Left colon (tissue), 2 donors: ENCODE results near the gene BNIP1. TPM values are rescaled to one million over a fixed set of nuclear protein-coding genes. Genes with fewer than 3 reads are reported as not detected.
"Not testable (repeated sequence)": the region's sequence is repeated elsewhere in the genome, so short reads cannot be mapped to it uniquely, and the experiment has no call there.

Experiments
- ATAC-seq: fragments of 200-7000 bp; cut with Tn5 transposase; one replicate; pipeline ENCODE4 v1.9.1; 2020; ENCODE audit warnings: mild to moderate bottlenecking, moderate library complexity
- DNase-seq, 2 donors: peaks; one replicate each; pipeline ENCODE4 v3.0.0-alpha.2; 2020
- intact Hi-C, 2 donors: fragments of 100-400 bp; cut with DNase I in 1 of 2; cut with micrococcal nuclease in 1 of 2; formaldehyde crosslinking; loops; one replicate each; pipeline versions ENCODE4 v1.11.2 to v1.14.0; 2022; cut with DNase I, micrococcal nuclease
- long read RNA-seq: library from polyadenylated mRNA; unstranded; transcript quantifications from one replicate; pipeline ENCODE4 v2.0.0, GENCODE V29; 2021
- total RNA-seq, 2 donors: library from RNA; stranded (reverse); fragmentation: NEBNext Ultra II Directional; extraction: Animal tissue kit (Norgen Biotek cat#: 25700); gene quantifications; one replicate each; pipeline ENCODE4 v1.2.1, GENCODE V29; 2021
- donor health status: DM: no; HTN: no; CAD: no.
- donor health status: DM: yes; HTN: yes; CAD: no.

BNIP1 gene
- total RNA-seq, result 10 to 100 TPM in 1 of 2 donors, 1 to 10 TPM in 1; 7.5 to 11.8 TPM
- long read RNA-seq, transcript BNIP1-202 (6 exons, 1,184 nt), result major isoform, 9 of 13 reads
- long read RNA-seq, partial matches to known transcripts, result 0 of 13 reads
- long read RNA-seq, other reads (novel, unspliced or antisense), result 0 of 13 reads

- intact Hi-C loops, result loop anchor here in 1 of 2 donors (10.0 kb wide), 1 partner anchor 160 kb away; the partner anchor contains the start of gene ATP6V0E1
- peak; percentile 98 for ATAC-seq
- DNase-seq, result peak; percentile 99 to 100
Measured at GRCh38 chr5:173144200-173145176, at the start of gene BNIP1. Gene BNIP1 (plus strand): TSS chr5:173144531. CDS start chr5:173144546, 15 bp downstream.

GRCh38 chr5:173098787-173099186 is 45.5 kb upstream of the BNIP1 start:
- ATAC-seq (no peak), DNase-seq (no peak)
- intact Hi-C loops, result no loop called here

GRCh38 chr5:173099461-173099860 is 44.9 kb upstream of the BNIP1 start:
- intact Hi-C loops, result no loop called here
- DNase-seq (no peak), ATAC-seq (no peak)

- intact Hi-C loops, result no loop called here
- no peak for ATAC-seq
- DNase-seq, result no peak
Measured at GRCh38 chr5:173101245-173101644, 43.1 kb upstream of the BNIP1 start.

- ATAC-seq (no peak), DNase-seq (no peak)
- intact Hi-C loops, result no loop called here
Measured at GRCh38 chr5:173103411-173103810, 40.9 kb upstream of the BNIP1 start.

GRCh38 chr5:173108914-173109313 is 35.4 kb upstream of the BNIP1 start:
- DNase-seq (no peak), ATAC-seq (no peak)
- intact Hi-C loops, result no loop called here

GRCh38 chr5:173114536-173114935 is 29.8 kb upstream of the BNIP1 start:
- DNase-seq (no peak), ATAC-seq (no peak)
- intact Hi-C loops, result no loop called here

GRCh38 chr5:173119719-173120118 is 24.6 kb upstream of the BNIP1 start:
- DNase-seq (no peak), ATAC-seq (no peak)
- intact Hi-C loops, result no loop called here

GRCh38 chr5:173123416-173123815 is 20.9 kb upstream of the BNIP1 start:
- no peak for ATAC-seq
- intact Hi-C loops, result no loop called here

GRCh38 chr5:173132166-173132565 is 12.2 kb upstream of the BNIP1 start:
- ATAC-seq, DNase-seq, intact Hi-C loops: not testable (repeated sequence)

More at GRCh38 chr5:173123416-173123815, 20.9 kb upstream of the BNIP1 start:
- DNase-seq, result no peak

- ATAC-seq, result no peak
- DNase-seq, result no peak
- intact Hi-C loops, result no loop called here
Measured at GRCh38 chr5:173138707-173139106, 5.6 kb upstream of the BNIP1 start.

GRCh38 chr5:173139631-173140030 is 4.7 kb upstream of the BNIP1 start:
- no peak for ATAC-seq
- intact Hi-C loops, result loop anchor here in 1 of 2 donors (10.0 kb wide), 1 partner anchor 155 kb away; the partner anchor contains the start of gene ATP6V0E1

GRCh38 chr5:173140769-173141168 is 3.6 kb upstream of the BNIP1 start:
- intact Hi-C loops, result loop anchor here in 1 of 2 donors (10.0 kb wide), 1 partner anchor 156 kb away; the partner anchor contains the start of gene ATP6V0E1
- ATAC-seq (no peak), DNase-seq (no peak)

More at GRCh38 chr5:173139631-173140030, 4.7 kb upstream of the BNIP1 start:
- DNase-seq, result no peak

GRCh38 chr5:173143567-173143966 is 764 bp upstream of the BNIP1 start:
- DNase-seq, result peak in 1 of 2 donors; percentile 14
- no peak for ATAC-seq
- intact Hi-C loops, result loop anchor here in 1 of 2 donors (10.0 kb wide), 1 partner anchor 159 kb away; the partner anchor contains the start of gene ATP6V0E1

- no peak for ATAC-seq
- no peak for DNase-seq
- intact Hi-C loops, result loop anchor here in 1 of 2 donors (10.0 kb wide), 1 partner anchor 164 kb away; the partner anchor contains the start of gene ATP6V0E1
Measured at GRCh38 chr5:173148354-173148753, 4.0 kb downstream of the BNIP1 start.

GRCh38 chr5:173152547-173152946 is 8.2 kb downstream of the BNIP1 start:
- ATAC-seq (no peak), DNase-seq (no peak)
- intact Hi-C loops, result no loop called here

GRCh38 chr5:173153842-173154241 is 9.5 kb downstream of the BNIP1 start:
- intact Hi-C loops, result no loop called here
- no peak for ATAC-seq
- DNase-seq, result no peak

GRCh38 chr5:173154619-173155018 is 10.3 kb downstream of the BNIP1 start:
- DNase-seq, intact Hi-C loops, ATAC-seq: not testable (repeated sequence)

GRCh38 chr5:173155912-173156311 is 11.6 kb downstream of the BNIP1 start:
- intact Hi-C loops, result no loop called here
- no peak for DNase-seq
- ATAC-seq, result no peak

GRCh38 chr5:173158366-173158765 is 14.0 kb downstream of the BNIP1 start:
- ATAC-seq (no peak), DNase-seq (no peak)
- intact Hi-C loops, result no loop called here
